NOMO-1 treated with dmso at 0.1 percent for 144 hours (cell line): Measurements from ENCODE around the gene ADSL.
"Not testable (repeated sequence)": the region's sequence is repeated elsewhere in the genome, so short reads cannot be mapped to it uniquely, and the experiment has no call there.

Source experiments
- DNase-seq: peaks from one replicate; lab custom pipeline; 2025; ENCODE audit not compliant: unreplicated experiment; lab: John Stamatoyannopoulos, UW

The ADSL gene

DNA sequence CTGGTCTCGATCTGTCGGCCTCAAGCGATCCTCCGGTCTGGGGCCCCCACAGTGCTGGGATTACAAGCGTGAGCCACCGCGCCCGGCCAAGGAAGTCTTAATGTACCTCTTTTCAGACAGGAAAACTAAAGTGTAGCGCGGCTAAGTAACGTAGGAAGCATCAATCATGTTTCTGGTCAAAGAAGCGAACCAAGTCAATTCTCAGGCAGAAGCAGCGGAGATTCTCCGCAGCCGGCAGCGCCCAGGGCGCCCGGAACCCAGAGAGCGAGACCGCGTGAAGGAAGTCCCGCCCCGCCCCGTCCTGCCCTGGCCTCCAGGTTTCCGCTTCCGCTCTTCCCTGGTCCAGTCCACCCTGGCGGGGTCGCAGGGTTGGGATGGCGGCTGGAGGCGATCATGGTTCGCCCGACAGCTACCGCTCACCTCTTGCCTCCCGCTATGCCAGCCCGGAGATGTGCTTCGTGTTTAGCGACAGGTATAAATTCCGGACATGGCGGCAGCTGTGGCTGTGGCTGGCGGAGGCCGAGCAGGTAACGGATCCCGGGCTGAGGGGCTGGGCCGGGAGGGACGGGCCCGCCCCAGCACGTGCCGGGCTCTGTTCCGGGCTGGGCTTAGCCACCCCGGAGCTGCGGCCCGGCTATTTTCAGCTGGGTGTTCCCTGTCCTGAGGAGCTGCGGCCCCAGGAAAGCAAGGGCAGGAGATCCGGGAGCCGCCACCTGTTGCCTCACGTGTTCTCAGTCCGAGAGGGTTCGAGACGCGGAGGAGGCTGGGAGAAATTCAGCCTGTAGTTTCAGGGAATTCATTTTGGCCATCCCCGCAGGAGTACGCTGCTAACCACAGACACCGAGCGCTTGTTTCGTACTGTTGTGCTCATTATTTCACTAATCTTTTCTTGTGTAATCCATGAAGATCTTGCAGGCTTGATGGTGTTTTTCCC, at the start of gene ADSL:
TSS of gene ADSL (plus strand) at position 316 of the 934 bp plus-strand sequence. CDS start at position 375, 59 bp downstream.
- DNase-seq, result peak; percentile 71

DNA sequence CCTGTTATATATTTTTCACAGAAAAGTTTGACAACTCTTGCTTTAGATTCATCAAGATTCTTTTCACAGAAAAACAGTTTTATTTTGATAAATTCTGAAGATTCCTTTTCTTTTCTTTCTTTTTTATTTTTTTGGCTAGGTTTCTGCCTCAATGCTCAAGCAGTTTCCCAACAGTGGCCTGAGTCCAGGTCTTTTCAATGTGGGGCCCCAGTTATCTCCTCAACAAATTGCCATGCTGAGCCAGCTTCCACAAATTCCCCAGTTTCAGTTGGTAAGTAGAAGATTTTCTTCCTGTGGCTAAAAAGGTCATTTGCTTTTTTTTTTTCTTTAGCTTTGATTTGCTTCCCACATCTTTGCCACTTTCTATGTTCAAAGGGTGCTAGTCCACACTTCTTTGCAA, 46.0 kb upstream of the ADSL start:
- DNase-seq, result no peak

DNA sequence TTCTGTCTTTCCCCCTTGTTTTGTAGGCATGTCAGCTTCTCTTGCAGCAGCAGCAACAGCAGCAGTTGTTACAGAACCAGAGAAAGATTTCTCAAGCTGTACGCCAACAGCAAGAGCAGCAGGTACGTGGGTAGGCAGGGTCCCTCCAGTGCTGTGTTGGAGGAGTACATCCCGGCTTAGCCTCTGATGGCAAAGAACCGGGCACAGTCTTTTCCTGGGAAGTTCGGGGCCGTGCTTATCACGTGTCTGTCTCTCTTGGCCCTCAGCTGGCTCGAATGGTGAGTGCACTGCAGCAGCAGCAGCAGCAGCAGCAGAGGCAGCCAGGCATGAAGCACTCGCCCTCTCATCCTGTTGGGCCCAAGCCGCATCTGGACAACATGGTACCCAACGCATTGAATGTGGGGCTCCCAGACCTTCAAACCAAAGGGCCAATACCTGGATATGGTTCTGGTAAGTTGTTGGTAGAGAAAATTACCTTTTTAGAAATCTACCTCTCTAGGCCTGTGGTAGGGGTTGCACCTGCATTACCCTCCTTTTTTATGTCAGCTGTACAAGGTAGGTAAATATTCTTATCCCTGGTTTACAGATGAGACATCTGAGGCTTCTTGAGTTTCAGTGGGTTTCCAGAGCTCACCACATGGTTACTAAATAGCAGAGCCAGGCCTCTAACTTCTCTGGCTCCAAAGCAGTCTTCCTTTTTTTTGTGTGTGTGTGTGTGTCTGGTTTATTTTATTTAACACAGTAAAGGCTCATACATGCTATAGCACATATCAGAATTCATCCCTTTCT, 45.2 kb upstream of the ADSL start:
- no peak for DNase-seq

DNA sequence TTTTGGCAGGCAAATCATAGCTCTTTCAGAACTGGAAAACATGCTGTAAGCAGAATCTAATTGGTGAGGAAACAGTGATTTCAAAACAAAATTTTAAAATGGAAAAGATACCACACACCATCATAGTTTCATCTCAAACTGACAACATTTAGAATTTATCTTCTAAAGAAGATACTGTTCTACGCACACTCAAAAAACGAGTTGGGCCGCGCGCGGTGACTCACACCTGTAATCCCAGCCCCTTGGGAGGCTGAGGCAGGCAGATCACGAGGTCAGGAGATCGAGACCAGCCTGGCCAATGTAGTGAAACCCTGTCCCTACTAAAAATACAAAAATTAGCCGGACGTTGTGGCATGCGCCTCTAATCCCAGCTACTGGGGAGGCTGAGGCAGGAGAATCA, 44.2 kb upstream of the ADSL start:
- DNase-seq, result no peak

DNA sequence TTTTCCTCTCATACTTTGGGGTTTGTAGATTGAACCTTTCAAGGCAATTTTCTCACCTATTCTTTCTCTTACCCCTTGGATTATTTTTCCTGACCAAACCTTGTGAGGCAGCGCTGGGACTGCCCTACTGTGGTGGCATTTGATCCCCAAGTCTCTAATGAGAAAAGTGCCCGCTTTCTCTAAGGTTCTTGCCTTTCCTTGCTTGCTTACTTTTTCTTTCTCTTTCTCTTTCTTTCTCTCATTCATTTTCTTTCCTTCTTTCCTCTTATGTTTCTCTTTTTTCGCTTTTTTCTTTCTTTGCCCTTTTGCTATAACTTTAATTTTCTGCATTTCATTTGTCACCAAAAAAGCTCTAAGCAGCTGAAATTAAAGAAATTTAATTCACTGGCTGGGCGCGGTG, 40.7 kb upstream of the ADSL start:
- DNase-seq, result no peak

DNA sequence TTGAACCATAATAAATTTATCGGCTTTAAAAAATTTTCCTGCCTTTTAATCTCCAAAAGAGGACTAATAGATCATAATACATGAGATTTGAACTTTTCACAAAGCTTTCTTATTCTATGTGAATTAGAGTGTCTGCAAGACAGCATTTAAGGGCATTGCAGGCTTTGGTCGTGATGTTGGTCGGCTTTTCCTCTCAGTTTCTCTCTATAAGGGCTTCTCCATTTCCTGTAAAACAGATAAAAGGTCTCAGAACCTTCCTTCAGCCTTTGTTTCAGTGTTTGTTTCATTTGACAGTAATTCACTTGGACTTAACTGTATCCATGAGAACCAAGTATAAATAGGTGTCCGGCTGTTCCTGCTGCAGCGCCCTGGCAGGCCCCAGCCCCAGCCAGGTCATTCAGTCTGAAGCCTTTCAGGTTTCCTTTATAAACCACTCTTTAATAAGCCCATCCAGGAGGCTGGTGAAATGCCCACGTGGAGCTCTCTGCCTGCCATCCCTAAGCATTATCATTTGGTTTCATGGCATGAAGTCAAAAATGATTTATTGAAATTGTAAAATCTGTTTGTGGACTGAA, 37.2 kb upstream of the ADSL start:
- no peak for DNase-seq

DNA sequence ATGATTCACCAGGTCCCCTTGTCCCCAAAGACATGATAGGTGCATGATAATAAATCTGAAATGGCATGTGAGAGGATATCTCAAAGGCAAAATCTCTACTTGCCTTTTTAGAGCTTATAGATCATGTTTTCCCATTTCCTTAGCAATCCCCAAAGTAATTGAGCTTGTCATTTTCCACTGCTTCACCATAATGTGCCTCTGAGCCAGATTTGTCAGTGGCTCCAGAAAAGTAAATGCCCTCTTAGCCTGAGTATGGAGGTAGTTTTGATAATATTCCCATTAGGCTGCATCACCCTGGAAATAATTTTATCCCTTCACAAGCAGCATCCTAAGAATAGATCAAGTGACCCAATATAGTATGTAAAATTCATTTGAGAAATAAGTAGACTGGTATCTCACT, 36.7 kb upstream of the ADSL start:
- DNase-seq, result no peak

DNA sequence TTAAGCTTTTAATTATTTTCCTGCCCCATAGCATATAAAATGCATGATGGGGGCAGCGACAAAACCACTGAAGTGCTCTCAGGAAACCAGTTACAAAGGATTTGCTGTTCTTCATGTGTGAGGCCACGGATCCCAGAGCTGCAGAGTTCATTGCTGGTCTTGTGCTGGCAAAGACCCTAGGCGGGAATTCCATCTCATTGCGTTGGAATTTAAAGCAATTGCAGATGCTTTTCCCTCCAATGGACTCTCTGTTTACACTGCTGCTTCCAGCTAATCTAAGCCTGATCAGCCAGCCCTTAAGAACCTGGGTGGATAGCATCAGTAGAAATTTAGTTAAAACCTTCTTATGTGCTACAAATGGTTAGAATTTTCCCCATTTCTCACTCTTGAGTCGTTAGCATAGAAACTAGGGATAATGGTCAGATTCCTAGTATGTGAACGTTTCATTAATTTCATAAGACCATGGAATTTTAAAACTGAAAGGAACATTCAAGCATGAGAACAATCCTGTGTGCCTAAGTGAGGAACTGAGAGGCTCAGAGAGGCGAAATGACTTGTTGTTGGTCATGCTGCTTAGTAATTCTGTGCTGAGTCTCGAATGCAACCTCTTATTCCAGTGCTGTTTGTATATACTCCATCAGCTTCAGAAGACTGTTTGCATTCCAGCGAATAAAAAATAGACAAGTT, 36.1 kb upstream of the ADSL start:
- no peak for DNase-seq

DNA sequence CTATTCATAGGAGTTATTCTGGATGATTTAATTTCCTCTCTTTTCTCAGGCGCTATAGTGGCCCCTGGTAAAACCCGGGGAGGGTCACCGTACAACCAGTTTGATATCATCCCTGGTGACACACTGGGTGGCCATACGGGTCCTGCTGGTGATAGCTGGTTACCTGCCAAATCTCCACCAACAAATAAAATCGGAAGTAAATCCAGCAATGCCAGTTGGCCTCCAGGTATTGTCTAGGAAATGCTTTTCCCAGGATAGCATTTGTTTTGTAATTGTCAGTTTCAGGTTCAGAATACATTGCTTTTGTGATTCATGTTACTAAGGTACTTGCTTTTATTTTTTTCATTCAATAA, 35.6 kb upstream of the ADSL start:
- no peak for DNase-seq

DNA sequence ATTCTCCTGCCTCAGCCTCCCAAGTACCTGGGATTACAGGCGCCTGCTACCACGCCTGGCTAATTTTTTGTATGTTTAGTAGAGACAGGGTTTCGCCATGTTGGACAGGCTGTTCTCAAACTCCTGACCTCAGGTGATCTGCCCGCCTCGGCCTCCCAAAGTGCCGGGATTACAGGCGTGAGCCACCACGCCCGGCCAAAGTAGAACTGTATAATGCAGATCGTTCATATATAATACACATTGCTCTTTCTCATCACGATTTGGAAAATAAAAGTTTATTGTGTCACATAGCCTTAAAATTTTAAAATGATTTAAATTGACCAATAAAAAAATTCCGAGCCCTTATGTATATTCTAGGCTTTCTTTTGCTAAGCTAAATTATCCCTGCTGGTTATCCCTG, 34.7 kb upstream of the ADSL start:
- not testable (repeated sequence) for DNase-seq

DNA sequence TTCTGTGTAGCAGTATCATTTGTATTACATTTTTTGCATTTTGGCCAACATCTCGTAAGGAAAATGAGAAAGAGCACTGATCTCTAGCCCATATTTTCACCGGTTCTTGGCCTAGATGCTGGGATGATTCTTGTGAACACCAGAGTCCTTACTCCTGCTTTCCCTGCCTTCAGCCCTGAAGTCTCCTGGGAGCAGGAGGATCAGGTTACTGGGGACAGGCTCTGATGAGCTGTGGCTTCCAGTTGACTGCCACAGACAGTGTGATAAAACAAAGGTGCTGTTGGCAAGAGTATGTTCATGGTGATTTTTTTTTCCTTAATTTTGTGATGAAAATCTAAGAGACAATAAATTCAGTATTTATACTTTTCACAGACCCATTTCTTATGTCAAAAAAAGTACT, 34.2 kb upstream of the ADSL start:
- no peak for DNase-seq

DNA sequence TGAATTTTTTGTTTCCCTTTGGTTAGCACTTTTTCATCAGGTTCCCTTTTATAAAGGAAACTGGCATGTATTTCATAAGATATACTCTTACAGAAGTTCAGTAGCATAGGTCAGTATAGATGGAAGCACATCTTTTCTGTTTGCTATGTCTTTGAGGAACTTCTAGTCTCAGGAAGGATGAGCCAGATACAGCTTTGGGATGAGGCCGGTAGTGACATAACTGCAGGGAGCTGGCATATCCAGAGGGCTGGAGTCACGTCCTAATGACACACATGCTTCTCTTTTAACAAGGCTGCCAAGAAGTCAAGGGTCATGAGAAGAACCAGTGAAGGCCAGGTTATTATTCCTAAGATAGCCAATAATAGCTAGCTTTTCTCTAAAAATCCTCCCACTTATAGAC, 33.3 kb upstream of the ADSL start:
- DNase-seq, result no peak

DNA sequence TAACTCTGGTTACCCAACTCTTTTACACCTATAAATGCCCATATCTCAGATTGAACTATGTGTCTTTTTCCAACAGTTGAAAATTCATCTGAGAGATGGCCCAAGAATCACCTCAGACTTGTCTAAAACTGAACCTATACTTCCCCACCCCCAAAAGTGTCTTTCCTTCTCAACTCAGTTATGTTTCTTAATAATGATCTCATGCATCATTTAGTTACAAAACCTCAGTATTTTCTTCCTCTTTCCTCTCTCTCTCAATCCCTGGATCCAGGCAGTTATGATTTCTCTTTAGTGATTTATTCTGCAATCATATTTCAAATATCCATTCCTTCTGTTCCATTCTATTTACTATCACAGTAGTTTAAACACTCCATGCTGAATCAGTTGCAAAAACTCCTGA, 32.3 kb upstream of the ADSL start:
- no peak for DNase-seq

DNA sequence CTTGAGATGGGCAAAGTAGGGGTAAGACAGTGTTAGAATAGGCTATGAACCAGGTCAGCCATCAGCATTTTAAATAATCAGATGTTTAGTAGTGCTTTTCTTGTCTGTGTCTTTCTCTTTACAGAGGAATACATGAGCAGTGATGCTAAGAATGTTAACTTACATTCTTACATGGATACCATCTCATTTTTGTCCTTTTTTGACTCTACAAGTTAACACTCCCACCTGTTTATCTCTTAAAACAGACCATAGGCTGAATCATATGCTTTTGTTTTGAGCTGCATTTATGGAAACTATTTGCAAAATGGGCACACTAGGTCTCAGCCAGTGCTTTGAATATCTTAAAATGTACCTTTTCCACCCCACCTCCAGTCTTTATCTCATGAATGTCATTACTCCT, 25.6 kb upstream of the ADSL start:
- no peak for DNase-seq

DNA sequence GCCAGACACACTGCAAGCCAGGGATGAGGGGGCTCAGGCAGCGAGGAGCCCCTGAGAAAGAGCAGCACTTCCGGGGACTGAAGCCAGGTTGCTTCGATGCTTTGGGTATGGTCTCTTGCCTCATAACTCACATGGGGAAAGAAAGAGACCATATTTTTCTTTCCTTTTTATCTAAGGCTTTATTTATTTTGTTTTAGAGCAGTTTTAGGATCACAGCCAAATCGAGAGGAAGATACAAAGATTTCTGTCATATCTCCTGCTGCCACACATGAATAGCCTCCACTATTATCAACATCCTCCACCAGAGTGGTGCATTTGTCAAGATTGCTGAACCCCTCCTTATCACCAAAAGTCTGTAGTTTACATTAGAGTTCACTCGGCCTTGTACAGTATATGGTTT, 24.3 kb upstream of the ADSL start:
- DNase-seq, result no peak

DNA sequence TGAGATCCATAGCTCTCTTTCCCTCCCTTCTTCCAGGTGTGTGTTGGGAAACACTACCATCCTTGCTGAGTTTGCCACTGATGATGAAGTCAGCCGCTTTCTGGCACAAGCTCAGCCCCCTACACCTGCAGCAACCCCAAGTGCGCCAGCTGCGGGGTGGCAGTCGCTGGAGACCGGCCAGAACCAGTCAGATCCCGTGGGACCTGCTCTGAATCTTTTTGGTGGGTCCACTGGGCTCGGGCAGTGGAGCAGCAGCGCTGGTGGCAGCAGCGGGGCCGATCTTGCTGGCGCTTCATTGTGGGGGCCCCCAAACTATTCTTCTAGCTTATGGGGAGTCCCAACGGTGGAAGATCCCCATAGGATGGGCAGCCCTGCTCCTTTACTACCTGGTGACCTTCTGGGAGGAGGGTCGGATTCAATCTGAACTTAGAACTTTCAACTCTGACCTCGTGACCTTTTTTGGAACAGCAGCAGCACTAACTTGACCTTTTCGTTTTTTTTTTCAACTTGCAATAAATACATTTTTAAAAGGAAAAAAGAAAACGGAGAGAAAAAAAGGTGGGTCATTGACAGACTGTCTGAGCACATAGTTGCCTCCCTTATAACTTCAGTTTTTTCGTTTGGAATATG, 23.4 kb upstream of the ADSL start:
- no peak for DNase-seq

DNA sequence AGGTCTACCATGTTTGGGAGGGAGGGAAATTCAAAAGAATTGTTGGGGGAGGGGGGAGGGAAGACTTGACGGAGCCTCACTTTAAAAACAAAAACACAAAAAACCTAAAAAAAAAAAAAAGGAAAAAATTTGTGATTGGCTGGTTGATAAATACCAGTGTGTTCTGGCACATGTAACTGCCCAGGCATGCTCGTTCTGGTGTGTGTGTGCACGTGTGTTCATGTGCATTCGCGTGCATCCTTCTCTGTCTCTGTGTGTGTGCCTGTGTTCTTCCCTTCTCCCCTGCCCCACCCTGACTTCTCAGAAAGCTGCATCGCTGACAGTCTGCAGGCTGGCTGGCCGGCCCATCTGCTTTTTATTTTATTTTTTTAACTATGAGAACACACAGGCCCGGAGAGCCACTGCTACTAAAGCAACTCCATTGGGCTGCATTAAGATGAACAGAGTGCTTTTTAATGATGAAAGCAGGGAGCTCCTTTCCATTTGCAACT, 22.6 kb upstream of the ADSL start:
- no peak for DNase-seq

DNA sequence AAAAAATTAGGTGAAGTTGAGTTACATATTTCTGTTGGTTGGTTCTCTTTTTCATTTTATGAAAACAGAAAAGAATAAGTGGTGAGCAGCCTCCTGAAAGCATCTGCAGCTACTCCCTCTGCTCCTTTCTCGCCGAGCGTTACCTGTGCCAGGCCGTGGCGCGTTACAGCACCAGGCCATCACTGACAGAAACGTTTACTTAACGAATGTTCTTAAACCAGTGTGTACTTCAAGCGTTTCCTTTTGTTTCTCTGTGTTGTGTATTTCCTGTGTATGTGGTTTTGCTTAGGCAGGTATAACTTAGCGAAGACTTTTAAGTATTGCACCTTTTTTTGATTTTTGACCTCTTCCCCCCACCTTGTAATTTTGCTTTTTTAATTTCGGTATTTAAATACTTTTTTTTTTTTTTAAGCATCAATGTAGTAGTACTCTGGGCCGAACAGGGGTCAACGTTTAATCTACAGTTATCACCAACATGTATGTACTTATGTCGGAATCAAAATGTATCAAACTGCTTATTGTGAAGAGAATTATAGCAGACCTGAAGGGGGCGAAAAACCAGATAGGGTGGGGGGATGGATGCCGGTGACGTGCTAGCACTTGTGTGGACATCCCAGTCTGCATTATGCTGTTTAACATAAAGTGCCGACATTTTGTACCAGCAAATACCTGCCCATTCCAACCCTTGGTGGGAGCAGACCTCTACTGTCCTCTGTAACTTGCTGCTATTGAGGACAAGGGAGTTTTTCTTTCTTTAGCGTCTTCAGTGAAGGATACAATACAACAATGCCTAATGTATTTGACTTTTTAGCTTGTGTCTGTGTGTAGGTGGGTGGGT, 21.6 kb upstream of the ADSL start:
- no peak for DNase-seq

DNA sequence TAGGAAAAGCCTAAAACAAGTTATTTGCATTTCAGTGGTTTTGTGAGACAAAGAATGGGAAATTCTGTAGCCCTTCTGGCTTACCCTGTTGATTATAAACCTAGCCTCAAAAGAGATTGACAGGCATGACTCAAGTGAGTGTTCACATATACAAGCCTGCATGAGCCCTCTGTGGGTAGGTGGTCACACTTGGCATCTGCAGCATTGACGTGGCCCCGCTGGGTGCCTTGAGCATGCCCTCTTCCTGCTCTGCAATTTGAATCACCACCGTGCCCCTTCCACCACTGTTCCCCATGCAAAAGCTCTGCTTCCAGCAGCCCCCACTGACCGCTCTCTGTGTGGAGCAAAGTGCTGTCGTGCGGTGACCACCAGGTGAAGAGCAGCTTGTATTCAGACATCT, 21.0 kb upstream of the ADSL start:
- DNase-seq, result no peak
